Cardiac septum (tissue), 1 donor: ENCODE data around the gene FCSK. TPM values are rescaled to one million over a fixed set of nuclear protein-coding genes. Genes with fewer than 3 reads are reported as not detected.
"Not testable (repeated sequence)": the region's sequence is repeated elsewhere in the genome, so short reads cannot be mapped to it uniquely, and the experiment has no call there.

Experiments
- DNase-seq: peaks from one replicate; pipeline ENCODE4 v3.0.0-alpha.2; 2020; ENCODE audit warnings: low spot score
- intact Hi-C: fragments of 100-400 bp; cut with DNase I; formaldehyde crosslinking; loops from one replicate; pipeline ENCODE4 v1.14.0; 2022
- total RNA-seq: library from RNA; stranded (reverse); fragmentation: NEBNext Ultra II Directional; extraction: Animal tissue kit (Norgen Biotek cat#: 25700); gene quantifications from one replicate; pipeline ENCODE4 v1.2.1, GENCODE V29; 2021
- donor health status: DM: no; HTN: no; CAD: no.

The FCSK gene
- total RNA-seq, 1 donor from 2014 or later: 9.4 TPM

DNA sequence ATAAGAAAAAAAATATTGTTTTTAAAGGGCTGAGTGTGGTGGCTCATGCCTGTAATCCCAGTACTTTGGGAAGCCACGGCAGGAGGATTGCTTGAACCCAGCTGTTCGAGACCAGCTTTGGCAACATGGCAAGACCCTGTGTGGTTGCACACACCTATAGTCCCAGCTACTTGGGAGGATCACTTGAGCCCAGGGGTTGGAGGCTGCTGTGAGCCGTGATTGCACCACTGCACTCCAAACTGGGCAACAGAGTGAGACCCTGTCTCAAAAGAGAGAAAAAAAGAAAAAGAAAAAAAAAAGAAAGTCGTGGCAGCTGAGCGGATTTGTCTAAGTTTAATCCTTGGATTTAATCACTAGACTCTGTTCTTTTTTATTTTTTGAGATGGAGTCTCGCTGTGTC lies 6.3 kb upstream of the FCSK start:
- no peak for DNase-seq
- intact Hi-C loops: no loop called here

DNA sequence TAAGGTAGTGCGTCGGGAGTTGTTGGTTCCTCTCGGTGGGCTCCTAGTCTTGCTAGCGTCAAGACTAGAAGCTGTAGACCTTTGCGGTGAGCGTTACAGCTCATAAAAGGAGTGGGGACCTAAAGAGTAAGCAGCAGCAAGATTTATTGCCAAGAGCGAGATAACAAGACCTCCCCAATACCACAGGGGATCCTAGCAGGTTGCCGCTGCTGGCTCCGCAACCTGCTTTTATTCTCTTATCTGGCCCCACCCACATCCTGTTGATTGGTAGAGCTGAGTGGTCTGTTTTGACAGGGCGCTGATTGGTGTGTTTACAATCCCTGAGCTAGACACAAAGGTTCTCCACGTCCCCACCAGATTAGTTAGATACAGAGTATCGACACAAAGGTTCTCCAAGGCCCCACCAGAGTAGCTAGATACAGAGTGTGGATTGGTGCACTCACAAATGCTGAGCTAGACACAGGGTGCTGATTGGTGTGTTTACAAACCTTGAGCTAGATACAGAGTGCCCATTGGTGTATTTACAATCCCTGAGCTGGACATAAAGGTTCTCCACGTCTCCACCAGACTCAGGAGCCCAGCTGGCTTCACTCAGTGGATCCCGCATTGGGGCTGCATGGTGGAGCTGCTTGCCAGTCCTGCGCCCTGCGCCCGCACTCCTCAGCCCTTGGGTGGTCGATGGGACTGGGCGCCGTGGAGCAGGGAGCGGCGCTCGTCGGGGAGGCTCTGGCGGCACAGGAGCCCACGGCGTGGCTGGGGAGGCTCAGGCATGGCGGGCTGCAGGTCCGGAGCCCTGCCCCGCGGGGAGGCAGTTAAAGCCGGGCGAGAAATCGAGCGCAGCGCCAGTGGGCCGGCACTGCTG lies 4.0 kb upstream of the FCSK start:
- DNase-seq, intact Hi-C loops: not testable (repeated sequence)

DNA sequence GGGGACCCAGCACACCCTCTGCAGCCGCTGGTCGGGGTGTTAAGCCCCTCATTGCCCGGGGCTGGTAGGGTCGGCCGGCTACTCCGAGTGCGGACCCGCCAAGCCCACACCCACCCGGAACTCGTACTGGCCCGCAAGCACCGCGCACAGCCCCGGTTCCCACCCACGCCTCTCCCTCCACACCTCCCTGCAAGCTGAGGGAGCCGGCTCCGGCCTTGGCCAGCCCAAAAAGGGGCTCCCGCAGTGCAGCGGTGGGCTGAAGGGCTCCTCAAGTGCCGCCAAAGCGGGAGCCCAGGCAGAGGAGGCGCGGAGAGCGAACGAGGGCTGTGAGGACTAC lies 3.4 kb upstream of the FCSK start:
- DNase-seq, intact Hi-C loops: not testable (repeated sequence)

DNA sequence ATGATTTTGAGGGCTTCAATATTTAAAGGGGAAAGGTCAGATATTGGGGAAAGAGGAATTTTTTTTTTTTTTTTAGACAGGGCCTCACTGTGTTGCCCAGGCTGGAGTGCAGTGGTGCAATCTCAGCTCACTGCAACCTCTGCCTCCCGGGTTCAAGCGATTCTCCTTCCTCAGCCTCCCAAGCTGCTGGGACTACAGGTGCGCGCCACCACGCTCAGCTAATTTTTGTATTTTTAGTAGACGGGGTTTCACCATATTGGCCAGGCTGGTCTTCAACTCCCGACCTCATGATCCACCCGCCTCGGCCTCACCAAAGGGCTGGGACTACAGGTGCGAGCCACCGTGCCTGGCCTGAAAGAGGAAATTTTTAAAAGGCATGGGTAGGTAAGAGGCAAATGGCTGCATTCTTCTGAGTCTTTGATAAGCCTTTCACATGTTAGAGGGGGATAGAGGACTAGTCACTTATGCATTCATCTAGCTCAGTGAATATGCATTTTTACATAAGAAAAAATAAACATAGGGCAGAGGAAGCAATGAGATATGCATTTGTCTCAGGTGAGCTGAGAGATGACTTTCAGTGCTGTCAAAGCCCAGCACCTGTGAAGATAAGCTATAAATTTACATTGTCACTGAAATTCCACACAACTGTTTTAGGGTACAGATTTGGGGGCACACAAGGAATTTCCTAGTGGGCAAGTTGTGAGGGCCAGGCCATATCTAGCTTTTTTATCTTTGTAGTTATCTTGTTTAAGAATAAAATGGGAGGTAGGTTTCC lies 1.1 kb upstream of the FCSK start:
- intact Hi-C loops: no loop called here
- no peak for DNase-seq

DNA sequence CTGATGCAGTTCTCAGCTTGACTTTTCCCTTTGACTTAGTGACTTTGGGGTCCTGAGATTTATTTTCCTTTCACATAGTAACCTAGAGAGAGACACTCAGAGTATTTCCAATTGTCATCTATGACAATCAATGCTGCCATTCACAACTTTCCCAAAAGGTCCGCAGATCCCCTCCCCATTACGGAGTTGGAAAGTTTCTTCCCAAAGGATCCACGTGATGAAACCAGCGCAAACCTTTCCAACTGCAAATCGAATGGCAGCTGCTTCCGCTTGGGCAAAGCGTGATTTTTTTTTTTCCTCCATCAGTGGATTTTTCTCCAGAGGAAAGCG lies 538 bp upstream of the FCSK start:
- intact Hi-C loops: no loop called here
- DNase-seq: no peak

GRCh38 chr16:70455910-70456309 lies 1.5 kb downstream of the FCSK start:
- no peak for DNase-seq
- intact Hi-C loops: no loop called here

DNA sequence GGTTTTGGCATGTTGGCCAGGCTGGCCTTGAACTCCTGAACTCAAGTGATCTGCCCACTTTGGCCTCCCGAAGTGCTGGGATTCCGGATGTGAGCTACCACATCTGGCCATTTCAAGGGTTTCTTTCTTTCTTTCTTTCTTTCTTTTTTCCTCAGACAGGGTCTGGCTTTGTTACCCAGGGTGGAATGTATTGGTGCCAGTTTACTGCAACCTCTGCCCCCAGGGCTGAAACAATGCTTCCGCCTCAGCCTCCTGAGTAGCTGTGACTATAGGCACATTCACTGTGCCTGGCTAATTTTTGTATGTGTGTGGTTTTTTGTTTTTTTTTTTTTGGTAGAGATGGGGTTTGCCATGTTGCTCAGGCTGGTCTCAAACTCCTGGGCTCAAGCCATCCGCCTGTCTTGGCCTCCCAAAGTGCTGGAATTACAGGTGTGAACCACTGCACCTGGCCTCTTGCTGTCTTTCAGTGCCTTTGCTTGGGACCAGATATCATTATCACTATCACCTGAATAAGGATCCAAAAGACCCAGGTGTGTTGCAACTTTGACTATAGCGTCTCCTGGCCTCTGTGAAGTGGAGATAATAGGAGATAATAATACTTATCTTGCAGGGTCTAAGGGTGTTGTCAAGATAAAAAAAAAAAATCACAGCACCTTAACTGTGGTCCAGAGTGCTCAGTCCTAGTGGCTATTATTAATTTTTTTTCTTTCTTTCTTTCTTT lies 3.2 kb downstream of the FCSK start:
- intact Hi-C loops: no loop called here
- DNase-seq: no peak

- intact Hi-C loops: no loop called here
Measured at GRCh38 chr16:70460737-70461261, 6.4 kb downstream of the FCSK start.

DNA sequence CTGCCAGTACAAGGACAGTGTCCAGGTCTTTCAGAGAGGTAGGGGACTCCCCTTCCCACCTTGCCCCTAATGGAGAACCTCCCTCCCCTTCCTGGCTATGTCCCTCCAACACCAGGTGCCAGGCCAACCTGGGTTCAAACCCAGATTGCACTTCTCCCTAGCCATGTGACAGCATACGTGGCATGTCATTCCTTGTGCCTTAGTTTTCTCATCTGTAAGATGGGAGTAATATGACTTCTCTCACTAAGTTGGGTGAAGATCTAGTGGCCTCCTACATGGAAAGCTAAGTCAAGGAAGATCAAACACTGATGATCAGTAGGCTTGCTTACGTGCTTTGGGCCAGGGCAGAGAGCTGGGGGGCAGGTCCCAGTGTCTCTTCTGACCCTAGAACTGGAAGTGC lies 8.8 kb downstream of the FCSK start:
- intact Hi-C loops: no loop called here
- no peak for DNase-seq

More at GRCh38 chr16:70460737-70461261, 6.4 kb downstream of the FCSK start:
- DNase-seq: no peak

DNA sequence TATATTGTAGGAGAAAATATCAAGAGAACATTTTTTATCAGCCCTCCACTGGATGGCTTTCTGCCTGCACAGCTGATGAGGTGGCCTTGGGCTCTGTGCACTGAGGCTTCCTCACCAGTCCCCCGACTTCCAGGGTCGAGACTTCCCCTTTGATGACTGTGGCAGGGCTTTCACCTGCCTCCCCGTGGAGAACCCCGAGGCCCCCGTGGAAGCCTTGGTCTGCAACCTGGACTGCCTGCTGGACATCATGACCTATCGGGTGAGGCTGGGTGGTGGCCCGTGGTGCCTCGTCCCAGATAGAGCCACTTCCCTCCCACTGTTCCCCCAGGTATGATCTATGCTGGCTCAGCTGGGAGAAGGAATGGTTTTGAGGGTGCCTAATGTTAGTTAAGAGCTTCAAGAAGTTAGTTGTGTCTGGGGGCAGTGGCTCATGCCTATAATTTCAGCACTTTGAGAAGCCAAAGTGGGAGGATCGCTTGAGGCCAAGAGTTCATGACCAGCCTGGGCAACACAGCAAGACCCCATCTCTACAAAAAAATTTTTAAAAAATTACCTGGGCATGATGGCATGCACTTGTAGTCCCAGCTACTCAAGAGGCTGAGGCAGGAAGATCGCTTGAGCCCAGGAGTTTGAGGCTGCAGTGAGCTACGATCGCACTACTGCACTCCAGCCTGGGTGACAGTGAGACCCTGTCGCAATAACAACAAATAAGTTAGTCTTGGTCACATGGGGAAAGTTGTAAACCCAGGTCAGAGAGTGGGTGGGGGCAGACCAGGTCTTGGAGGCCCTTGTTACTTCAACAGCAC lies 11.8 kb downstream of the FCSK start:
- no peak for DNase-seq
- intact Hi-C loops: no loop called here

- intact Hi-C loops: no loop called here
Measured at GRCh38 chr16:70466805-70467076, 12.3 kb downstream of the FCSK start.

DNA sequence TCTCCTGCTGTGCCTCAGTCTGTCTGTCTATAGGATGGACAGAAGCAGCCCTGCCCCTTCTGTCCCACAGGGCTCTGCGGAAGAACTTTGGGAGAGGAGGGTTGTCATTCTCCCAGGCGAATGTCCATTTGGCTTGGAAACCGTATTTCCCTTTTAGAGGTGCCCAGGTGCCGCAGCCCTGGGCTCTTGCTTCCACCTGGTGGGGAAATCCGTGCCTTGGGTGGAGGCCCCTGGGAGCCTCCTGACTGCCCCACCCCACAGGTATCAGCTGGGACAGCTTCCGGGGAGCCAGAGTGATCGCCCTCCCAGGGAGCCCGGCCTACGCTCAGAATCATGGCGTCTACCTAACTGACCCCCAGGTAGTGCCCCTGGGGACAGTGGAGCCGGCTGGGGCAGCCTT lies 12.7 kb downstream of the FCSK start:
- intact Hi-C loops: no loop called here
- DNase-seq: no peak

More at GRCh38 chr16:70466805-70467076, 12.3 kb downstream of the FCSK start:
- no peak for DNase-seq

DNA sequence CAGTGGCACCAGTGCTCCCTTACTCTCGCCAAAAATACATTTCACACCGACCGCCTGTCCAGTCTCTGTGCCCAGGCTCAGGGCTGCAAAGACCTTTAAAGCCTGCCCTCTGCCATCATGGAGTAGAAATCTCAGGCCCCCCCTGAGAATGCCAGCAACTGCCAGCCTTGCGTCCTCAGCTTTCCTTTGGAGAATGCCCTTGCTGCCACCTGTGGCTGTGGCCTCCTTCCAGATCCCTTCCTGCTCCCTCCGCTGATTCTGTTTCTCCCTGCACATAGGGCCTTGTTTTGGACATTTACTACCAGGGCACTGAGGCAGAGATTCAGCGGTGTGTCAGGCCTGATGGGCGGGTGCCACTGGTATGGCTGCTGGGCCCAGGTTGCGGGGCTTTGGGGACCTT lies 13.2 kb downstream of the FCSK start:
- intact Hi-C loops: no loop called here
- no peak for DNase-seq

DNA sequence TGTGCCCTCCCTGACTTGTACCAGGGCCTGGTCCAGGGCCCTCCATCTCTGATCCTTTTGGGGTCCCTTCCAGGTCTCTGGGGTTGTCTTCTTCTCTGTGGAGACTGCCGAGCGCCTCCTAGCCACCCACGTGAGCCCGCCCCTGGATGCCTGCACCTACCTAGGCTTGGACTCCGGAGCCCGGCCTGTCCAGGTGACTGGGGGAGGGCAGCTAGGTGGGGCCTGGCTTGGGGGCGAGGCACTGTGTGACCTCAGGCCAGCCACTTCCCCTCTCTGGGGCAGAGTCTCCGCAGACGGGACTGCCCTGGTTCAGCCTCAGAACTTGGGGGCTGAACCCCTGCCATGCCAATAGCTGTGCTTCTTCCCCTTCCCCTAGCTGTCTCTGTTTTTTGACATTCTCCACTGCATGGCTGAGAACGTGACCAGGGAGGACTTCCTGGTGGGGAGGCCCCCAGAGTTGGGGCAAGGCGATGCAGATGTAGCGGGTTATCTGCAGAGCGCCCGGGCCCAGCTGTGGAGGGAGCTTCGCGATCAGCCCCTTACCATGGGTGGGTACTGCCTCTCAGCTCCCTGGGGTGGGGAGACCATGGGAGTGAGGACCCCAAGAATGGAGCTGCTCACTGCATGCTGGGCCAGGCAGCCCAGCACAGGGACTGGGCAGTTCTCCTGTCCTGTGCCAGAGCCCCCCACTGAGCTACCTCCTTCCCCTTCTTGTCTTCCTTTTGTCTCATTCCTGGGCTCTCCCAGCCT lies 14.6 kb downstream of the FCSK start:
- intact Hi-C loops: no loop called here
- no peak for DNase-seq

- no peak for DNase-seq
- intact Hi-C loops: loop anchor here (5.0 kb wide), 1 partner anchor 78 kb away; no protein-coding TSS in a partner anchor
Measured at GRCh38 chr16:70470141-70470926, 15.9 kb downstream of the FCSK start.

GRCh38 chr16:70470927-70471341 lies 16.5 kb downstream of the FCSK start:
- no peak for DNase-seq
- intact Hi-C loops: loop anchor here (5.0 kb wide), 1 partner anchor 79 kb away; no protein-coding TSS in a partner anchor

GRCh38 chr16:70472786-70473433 lies 18.5 kb downstream of the FCSK start:
- no peak for DNase-seq
- intact Hi-C loops: loop anchor here (5.0 kb wide), 1 partner anchor 81 kb away; no protein-coding TSS in a partner anchor
